Mesothelial cell of epicardium (in vitro differentiated cells): ENCODE data around the gene TBC1D20. TPM values are rescaled to one million over a fixed set of nuclear protein-coding genes. Genes with fewer than 3 reads are reported as not detected.

Experiments
- DNase-seq, 2 experiments: peaks; one replicate each; pipeline ENCODE4 v3.0.0; 2021; ENCODE audit warnings: low spot score in 2 of 2; ENCODE audit not compliant: unreplicated experiment in 2 of 2
- H3K27ac Mint-ChIP-seq: 2 replicates; pipeline ENCODE4 v1.8.0; 2021; ENCODE audit warnings: mixed read lengths
- H3K27me3 Mint-ChIP-seq: 2 replicates; pipeline ENCODE4 v1.8.0; 2021; ENCODE audit warnings: low read depth, mixed read lengths
- H3K36me3 Mint-ChIP-seq: 2 replicates; pipeline ENCODE4 v1.8.0; 2021; ENCODE audit warnings: mixed read lengths
- H3K4me1 Mint-ChIP-seq: 2 replicates; pipeline ENCODE4 v1.8.0; 2021; ENCODE audit warnings: mixed read lengths
- H3K4me3 Mint-ChIP-seq: 2 replicates; pipeline ENCODE4 v1.8.0; 2021; ENCODE audit warnings: mild to moderate bottlenecking, moderate library complexity, mixed read lengths
- H3K9me3 Mint-ChIP-seq: 2 replicates; pipeline ENCODE4 v1.8.0; 2021; ENCODE audit warnings: mixed read lengths
- CTCF ChIP-seq: fragments of 200-600 bp; sonication (generic); IDR thresholded peaks from one replicate; pipeline ENCODE4 v1.5.0; 2021; ENCODE audit warnings: antibody characterized with exemption; ENCODE audit not compliant: unreplicated experiment
- total RNA-seq: library from RNA; stranded (reverse); gene quantifications from 3 replicates; pipeline ENCODE4 v1.2.1, GENCODE V29; 2021

TBC1D20 gene
- total RNA-seq, 1 donor from 2014 or later, result 34.4 TPM

DNA sequence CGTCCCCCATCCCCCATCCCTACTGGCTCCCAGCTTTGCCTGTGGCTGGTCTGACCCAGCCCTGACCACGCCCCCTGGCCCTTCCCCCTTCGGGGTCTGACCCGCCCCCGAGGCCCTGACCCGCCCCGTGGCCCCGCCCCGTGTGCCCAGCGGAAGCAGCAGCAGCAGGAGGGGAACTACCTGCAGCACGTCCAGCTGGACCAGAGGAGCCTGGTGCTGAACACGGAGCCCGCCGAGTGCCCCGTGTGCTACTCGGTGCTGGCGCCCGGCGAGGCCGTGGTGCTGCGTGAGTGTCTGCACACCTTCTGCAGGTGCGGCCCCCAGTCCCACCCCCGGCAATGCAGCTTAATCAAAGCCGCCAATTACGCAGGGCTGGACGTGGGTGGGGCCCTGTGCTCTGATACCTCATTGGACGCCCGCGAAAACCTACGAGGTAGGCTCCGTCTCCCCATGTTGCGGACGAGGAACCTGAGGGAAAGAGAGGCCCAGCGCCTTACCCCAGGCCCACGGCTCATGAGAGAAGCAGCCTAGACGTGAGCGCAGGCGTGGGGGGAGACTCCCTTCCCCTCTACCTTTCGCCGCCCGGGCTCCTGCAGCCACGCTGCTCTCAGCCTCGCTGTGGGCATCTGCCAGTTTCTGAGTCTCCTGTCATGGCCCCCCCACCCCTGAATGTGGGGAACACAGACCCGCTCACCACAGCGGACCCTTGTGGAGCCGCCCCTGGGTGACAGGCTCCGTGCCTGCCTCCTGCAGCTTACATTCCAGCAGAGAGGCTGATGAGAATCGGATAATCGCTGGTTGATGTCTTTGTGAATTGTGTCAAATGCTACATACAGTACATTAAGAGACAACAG, 41.4 kb downstream of the TBC1D20 start:
- Mint-ChIP-seq H3K4me3 (no peak overlapping the region), H3K9me3 (no peaks in the 10 kb centered on the region), H3K4me1 (no peaks in the 10 kb centered on the region), H3K27me3 (no peaks in the 10 kb centered on the region), H3K27ac (no peak overlapping the region), H3K36me3 (peaks cover 44% of the 10 kb centered on the region)
- no peak for TF ChIP-seq CTCF
- DNase-seq, result no peak

DNA sequence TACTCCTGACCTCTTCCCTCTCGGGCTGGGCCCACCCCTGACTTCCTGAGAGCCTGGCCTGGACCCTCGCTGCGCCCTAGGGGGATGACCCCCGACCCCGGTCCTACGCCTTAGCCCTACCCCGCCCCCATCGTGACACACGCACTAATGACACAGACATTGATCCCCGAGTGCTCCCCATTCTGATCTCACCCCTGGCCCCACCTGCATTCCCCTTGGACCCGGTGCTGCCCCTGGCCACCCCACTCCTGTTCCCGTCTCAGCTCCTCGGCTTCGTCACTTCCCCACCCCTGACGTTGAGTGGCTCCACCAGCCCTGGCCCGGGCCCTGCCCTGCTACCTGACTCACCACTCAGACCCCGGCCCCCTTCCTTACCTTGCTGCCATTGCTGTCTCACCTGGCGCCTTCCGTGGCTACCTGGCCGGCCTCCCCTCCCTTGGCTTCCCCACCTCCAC, 42.1 kb downstream of the TBC1D20 start:
- peaks cover 51% of the 10 kb centered on the region for H3K36me3 Mint-ChIP-seq
- H3K27me3 Mint-ChIP-seq, result no peaks in the 10 kb centered on the region
- no peaks in the 10 kb centered on the region for H3K9me3 Mint-ChIP-seq
- H3K4me3 Mint-ChIP-seq, result no peak overlapping the region
- no peak for DNase-seq
- no peaks in the 10 kb centered on the region for H3K4me1 Mint-ChIP-seq
- TF ChIP-seq CTCF, result no peak
- H3K27ac Mint-ChIP-seq, result no peak overlapping the region

DNA sequence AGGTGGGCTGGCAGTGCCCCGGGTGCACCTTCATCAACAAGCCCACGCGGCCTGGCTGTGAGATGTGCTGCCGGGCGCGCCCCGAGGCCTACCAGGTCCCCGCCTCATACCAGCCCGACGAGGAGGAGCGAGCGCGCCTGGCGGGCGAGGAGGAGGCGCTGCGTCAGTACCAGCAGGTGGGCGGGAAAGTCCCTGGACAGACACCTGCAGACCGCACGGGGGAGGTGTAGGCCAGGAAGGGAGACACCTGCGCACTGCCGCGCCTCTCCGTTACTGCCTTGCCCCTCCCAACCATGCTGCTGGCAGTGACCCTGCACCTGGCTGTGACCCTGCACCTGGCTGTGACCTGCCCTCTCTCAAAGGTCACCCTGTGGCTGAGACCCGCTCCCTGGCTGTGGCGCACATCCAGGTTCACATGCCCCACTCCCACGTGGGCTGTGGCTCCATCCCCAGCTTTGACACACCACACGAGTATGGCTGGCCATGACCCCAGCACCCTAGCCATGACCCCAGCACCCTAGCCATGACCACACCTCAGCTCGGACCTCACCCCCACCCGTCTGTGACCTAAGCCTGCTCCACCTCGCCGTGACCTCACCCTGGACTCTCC, 42.7 kb downstream of the TBC1D20 start:
- H3K36me3 Mint-ChIP-seq, result peaks cover 50% of the 10 kb centered on the region
- no peak for TF ChIP-seq CTCF
- no peaks in the 10 kb centered on the region for H3K9me3 Mint-ChIP-seq
- no peaks in the 10 kb centered on the region for H3K27me3 Mint-ChIP-seq
- no peak overlapping the region for H3K4me3 Mint-ChIP-seq
- no peaks in the 10 kb centered on the region for H3K4me1 Mint-ChIP-seq
- no peak for DNase-seq
- no peak overlapping the region for H3K27ac Mint-ChIP-seq

GRCh38 chr20:418858-419365, 43.4 kb downstream of the TBC1D20 start:
- Mint-ChIP-seq H3K4me1 (no peaks in the 10 kb centered on the region), H3K27me3 (no peaks in the 10 kb centered on the region), H3K27ac (no peak overlapping the region), H3K36me3 (peaks cover 42% of the 10 kb centered on the region), H3K4me3 (no peak overlapping the region), H3K9me3 (no peaks in the 10 kb centered on the region)
- TF ChIP-seq CTCF, result no peak
- DNase-seq, result no peak

DNA sequence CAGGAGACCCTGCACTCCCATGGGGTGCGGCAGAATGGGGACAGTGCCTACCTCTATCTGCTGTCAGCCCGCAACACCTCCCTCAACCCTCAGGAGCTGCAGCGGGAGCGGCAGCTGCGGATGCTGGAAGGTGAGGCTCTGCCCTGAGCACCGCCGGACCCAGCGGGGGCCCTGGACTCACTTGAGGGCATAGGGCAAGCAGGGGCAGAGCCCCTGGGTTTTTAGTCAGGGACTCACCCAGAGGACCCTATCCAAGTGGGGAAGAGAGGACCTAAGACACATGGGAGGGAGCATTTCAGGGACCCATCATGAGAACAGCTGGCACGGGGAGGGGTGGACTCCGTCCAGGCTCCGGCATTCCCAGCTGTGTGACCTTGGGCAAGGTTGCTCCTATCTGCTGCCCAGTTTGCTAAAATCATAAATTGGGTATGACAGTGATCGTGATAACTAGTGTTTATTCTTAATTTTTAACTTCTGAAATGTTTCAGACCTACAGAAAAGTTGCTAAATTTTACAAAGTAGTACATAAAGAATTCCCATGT, 44.5 kb downstream of the TBC1D20 start:
- no peak for TF ChIP-seq CTCF

More for the DNA sequence above, 44.5 kb downstream of the TBC1D20 start:
- peaks cover 45% of the 10 kb centered on the region for H3K36me3 Mint-ChIP-seq
- no peaks in the 10 kb centered on the region for H3K27me3 Mint-ChIP-seq
- H3K27ac Mint-ChIP-seq, result no peak overlapping the region
- H3K9me3 Mint-ChIP-seq, result peaks cover 3% of the 10 kb centered on the region
- H3K4me1 Mint-ChIP-seq, result no peaks in the 10 kb centered on the region
- DNase-seq, result no peak
- H3K4me3 Mint-ChIP-seq, result no peak overlapping the region
